CD4-positive, alpha-beta T cell treated with Interferon alpha-2 for 1 hour (primary cell): ENCODE data around the gene MRC1.

Source experiments
- DNase-seq, 2 donors: peaks; one replicate each; pipeline ENCODE4 v3.0.0-alpha.2; 2020 to 2022

MRC1 gene

GRCh38 chr10:17848646-17849045 is 39.5 kb downstream of the MRC1 start:
- no peak for DNase-seq

GRCh38 chr10:17850501-17850900 is 41.4 kb downstream of the MRC1 start:
- no peak for DNase-seq

GRCh38 chr10:17851611-17852010 is 42.5 kb downstream of the MRC1 start:
- peak; percentile 11 to 35 for DNase-seq

- DNase-seq: peak in 1 of 2 donors; percentile 31
Observed at GRCh38 chr10:17854044-17854652, 45.0 kb downstream of the MRC1 start.

GRCh38 chr10:17857040-17857439 is 47.9 kb downstream of the MRC1 start:
- no peak for DNase-seq

- DNase-seq: peak in 1 of 2 donors; percentile 47
Observed at GRCh38 chr10:17859492-17860156, 50.5 kb downstream of the MRC1 start.

- DNase-seq: no peak
Observed at GRCh38 chr10:17861760-17862159, 52.6 kb downstream of the MRC1 start.

GRCh38 chr10:17865351-17865750 is 56.2 kb downstream of the MRC1 start:
- DNase-seq: no peak

- DNase-seq: no peak
Observed at GRCh38 chr10:17866346-17866745, 57.2 kb downstream of the MRC1 start.

GRCh38 chr10:17867056-17867455 is 57.9 kb downstream of the MRC1 start:
- DNase-seq: no peak

- no peak for DNase-seq
Observed at GRCh38 chr10:17871036-17871435, 61.9 kb downstream of the MRC1 start.

GRCh38 chr10:17872191-17873091 is 63.3 kb downstream of the MRC1 start:
- DNase-seq: peak in 1 of 2 donors; percentile 42

GRCh38 chr10:17873946-17874345 is 64.8 kb downstream of the MRC1 start:
- no peak for DNase-seq

GRCh38 chr10:17877121-17877520 is 68.0 kb downstream of the MRC1 start:
- no peak for DNase-seq

- no peak for DNase-seq
Observed at GRCh38 chr10:17878896-17879295, 69.7 kb downstream of the MRC1 start.

GRCh38 chr10:17880601-17881000 is 71.5 kb downstream of the MRC1 start:
- DNase-seq: no peak

- no peak for DNase-seq
Observed at GRCh38 chr10:17882557-17882956, 73.4 kb downstream of the MRC1 start.

- no peak for DNase-seq
Observed at GRCh38 chr10:17883621-17884020, 74.5 kb downstream of the MRC1 start.

- DNase-seq: no peak
Observed at GRCh38 chr10:17888189-17888588, 79.0 kb downstream of the MRC1 start.

- DNase-seq: no peak
Observed at GRCh38 chr10:17891435-17891834, 82.3 kb downstream of the MRC1 start.

- DNase-seq: no peak
Observed at GRCh38 chr10:17904564-17904963, 95.4 kb downstream of the MRC1 start.

- DNase-seq: no peak
Observed at GRCh38 chr10:17905491-17905890, 96.3 kb downstream of the MRC1 start.

GRCh38 chr10:17906002-17906401 is 96.9 kb downstream of the MRC1 start:
- no peak for DNase-seq

- no peak for DNase-seq
Observed at GRCh38 chr10:17907641-17908040, 98.5 kb downstream of the MRC1 start.
